Activated CD8-positive, alpha-beta memory T cell treated with anti-CD3 and anti-CD28 coated beads, Interleukin-2, amount 50 U/mL, for 4 hours (primary cell): Measurements from ENCODE around the gene ANKMY1.

Source experiments
- DNase-seq: peaks from one replicate; pipeline ENCODE4 v3.0.0-alpha.2; 2020

The ANKMY1 gene

GRCh38 chr2:240456447-240457222, 101.2 kb downstream of the ANKMY1 start:
- no peak for DNase-seq

DNA sequence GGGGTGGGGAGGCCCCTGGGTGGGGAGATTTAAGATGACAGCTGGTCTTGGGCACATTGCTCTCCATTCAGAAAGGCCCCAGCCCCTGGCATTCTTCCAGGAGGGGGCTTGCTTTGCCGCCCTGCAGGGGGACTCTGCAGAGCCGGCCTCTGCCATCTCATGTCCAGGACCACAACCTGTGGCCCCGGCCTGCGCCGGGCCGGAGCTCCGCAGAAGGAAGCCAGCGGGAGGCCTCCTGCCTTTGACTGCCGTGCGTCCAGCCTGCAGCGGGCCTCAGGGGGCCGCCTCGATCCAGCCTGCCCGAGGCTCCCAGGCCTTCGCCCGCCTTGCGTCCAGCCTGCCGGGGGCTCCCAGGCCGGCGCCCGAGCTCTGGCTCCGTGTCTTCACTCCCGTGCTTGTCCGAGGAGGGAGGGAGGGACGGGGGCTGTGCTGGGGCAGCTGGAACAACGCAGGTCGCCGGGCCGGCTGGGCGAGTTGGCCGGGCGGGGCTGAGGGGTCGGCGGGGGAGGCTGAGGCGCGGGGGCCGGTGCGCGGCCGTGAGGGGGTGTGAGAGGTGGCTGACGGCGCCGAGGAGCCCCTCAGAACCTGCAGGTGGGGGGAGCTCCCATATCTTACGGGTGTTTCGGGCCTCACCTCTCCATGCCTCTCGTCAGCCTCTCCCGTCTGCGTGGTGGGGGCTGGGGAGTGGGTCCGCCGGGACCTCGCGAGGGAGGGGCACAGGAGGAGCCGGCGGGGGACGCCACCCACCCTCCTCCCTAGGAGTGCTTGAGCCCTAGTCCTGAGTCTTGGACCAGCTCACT, 101.9 kb downstream of the ANKMY1 start:
- DNase-seq: no peak

GRCh38 chr2:240455272-240455646, 102.5 kb downstream of the ANKMY1 start:
- no peak for DNase-seq

- DNase-seq: no peak
Measured at GRCh38 chr2:240454106-240454901, 103.5 kb downstream of the ANKMY1 start.

DNA sequence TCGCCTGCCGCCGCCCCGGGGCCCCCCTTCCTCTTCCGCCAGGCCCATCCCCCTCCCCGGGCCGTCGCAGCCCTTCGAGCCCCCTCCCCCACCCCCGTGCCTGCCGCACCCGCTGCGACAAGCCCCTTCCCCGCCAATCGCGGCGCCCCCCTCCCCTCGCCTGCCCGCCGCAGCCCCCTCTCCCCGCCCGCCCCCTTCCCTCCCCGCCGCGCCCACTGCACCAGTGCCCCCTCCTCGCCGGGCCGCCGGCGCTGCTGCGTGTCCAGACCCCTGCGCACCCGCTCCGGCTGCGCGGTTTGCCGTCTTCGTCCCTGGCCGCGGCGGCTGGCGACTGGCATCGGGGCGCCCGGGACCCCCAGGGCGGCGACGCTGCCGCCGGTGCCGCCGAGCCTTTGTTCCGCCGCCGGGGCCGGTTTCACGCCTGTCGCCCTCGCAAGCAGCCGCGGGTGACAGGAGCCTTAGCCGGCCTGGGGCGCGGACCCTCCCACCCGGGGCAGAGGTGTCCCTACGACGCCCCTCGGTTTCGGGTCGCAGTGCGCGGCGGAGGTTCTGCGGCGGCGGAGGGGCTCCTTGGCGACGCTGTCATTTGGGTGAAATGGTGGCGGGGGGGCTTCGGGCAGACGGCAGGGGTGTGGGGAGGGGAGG, 104.2 kb downstream of the ANKMY1 start:
- no peak for DNase-seq

GRCh38 chr2:240452462-240453256, 105.1 kb downstream of the ANKMY1 start:
- DNase-seq: no peak

- DNase-seq: no peak
Measured at GRCh38 chr2:240451791-240452461, 105.9 kb downstream of the ANKMY1 start.

DNA sequence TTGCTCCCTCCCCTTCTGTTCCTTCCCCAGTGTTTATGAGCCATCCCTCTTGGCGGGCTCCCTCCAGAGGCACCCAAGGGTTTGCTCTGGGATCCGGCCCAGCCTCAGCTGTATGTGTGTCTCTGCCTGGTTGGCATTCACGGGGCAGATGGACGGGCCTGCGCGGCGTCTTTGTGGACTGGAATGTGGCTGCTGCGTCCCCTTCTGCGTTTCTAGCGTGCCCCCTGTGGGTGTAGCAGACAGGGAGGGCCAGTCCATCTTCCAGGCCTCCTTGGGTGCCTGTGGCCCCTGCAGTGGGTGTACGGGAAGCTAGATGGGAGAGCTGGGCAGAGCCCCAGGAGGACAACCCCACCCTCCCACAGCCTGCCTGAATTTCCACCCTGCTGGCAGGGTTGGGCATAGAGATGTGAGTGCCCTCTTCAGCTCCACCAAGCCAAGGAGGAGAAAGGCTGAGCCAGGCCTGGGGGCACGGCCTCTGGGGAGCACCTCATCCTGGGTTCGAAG, 106.6 kb downstream of the ANKMY1 start:
- no peak for DNase-seq

GRCh38 chr2:240450532-240451107, 107.2 kb downstream of the ANKMY1 start:
- DNase-seq: no peak

GRCh38 chr2:240449764-240450531, 107.8 kb downstream of the ANKMY1 start:
- DNase-seq: no peak

- no peak for DNase-seq
Measured at GRCh38 chr2:240448387-240449274, 109.2 kb downstream of the ANKMY1 start.

DNA sequence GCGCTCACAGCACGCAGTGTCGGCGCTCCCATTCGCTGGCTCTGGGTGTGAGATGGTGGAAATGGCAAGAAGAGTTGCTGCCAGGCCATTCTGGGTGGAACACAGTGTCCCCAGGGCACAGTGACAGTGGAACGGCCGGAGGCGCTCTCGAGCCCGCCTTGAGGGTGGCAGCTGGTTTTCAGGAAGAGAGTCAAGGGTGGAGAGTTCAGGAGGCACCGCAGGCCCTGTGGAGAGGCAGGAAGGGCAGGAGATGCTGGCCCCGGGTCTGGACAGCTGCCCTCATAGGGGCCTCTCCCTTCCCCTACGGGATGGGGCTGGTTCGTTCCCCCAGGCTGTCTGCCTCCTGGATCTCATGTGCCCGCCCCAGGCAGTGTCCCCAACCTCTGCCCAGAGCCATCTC, 109.9 kb downstream of the ANKMY1 start:
- no peak for DNase-seq

DNA sequence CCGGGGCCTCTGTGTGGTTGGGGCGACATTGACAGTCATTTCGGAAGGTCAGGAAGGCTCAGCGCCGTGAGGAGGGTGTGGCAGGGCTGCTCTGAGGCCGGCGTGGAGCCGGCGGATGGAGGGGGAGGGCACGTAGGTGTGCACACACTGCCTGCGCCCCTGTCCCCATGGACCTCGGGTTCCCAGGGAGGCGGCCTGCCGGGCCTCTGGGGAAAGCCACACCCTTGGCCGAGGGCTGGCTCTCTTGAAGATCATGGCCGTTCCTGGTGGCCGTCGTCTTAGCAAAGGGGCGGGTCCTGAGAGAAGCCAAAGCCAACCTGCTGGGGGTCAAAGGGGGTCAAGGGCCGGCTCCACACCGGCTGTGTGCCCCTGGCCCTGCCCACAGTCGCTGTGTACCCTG, 110.5 kb downstream of the ANKMY1 start:
- no peak for DNase-seq

DNA sequence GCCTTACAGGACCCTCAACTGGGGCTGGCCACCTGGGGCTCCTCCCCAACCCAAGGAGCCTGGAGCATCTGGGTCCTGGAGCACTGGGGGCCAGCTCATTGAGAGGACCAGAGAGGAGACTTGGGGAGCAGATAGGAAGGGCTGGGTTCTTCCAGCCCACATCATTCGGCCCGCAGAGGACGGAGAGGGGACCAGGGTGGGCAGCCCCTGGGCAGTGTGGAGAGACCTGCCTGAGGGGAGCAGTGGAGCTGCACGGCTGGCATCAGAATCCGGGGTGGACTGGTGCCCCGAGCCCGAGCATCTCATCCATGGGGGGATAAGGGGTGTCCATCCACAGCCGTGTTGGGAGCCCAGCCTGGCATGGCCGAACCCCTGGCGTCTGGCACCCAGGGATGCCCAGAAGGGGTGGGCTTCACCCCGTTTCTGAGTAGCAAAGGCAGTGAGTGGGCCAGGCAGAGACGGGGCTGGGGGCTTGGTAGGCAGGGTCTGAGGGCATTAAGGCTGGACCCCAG, 111.1 kb downstream of the ANKMY1 start:
- DNase-seq: no peak

GRCh38 chr2:240445961-240446663, 111.7 kb downstream of the ANKMY1 start:
- DNase-seq: no peak

GRCh38 chr2:240444464-240444863, 113.3 kb downstream of the ANKMY1 start:
- no peak for DNase-seq

DNA sequence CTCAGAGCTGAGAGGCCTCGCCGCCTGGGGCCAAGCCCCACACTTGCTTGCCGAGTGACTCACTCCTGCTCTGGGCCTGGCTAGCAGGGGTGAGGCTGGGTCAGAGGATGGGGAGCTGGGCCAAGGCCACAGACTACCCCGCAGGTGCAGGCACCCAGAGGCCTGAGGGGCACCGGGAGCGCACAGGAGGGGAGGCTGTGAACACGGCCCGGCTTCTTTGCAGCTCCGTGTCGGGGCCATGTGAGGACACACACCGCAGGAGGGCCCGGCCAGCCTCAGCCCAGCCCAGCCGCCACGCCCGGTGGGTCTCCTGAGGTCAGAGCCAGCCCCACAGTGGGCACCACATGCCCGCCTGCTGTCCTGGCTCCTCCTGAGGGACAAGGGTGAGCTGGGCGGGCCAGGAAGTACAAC, 113.9 kb downstream of the ANKMY1 start:
- DNase-seq: no peak
